ENCODE results near the gene RBKS. TPM values are rescaled to one million over a fixed set of nuclear protein-coding genes. Genes with fewer than 3 reads are reported as not detected.

The RBKS gene
- total RNA-seq, 4 donors from 2014 or later: 6.9 to 10.6 (median 8.1) TPM

GRCh38 chr2:27806311-27807059, 83.7 kb downstream of the RBKS start:
- intact Hi-C loops (cut with DNase I): no loop called here

GRCh38 chr2:27805180-27805579, 85.0 kb downstream of the RBKS start:
- H3K36me3 ChIP-seq: no peaks in the 10 kb centered on the region
- no peaks in the 10 kb centered on the region for H3K9me3 ChIP-seq
- H3K27me3 ChIP-seq: no peaks in the 10 kb centered on the region
- H3K27ac ChIP-seq: no peak overlapping the region
- no peak overlapping the region for H3K4me3 ChIP-seq (replicated peaks in 1 of 3)
- 90 to 95% methylated on average over 3 of the region's 3 CpGs for WGBS, 2 donors
- TF ChIP-seq CTCF (IDR thresholded peaks at IDR 0.05) (no peak), POLR2A (IDR thresholded peaks at IDR 0.05) (no peak)
- H3K4me1 ChIP-seq: peaks cover 0 to 6% of the 10 kb centered on the region in 2 donors
- intact Hi-C loops (cut with DNase I): no loop called here
- DNase-seq: no peak

More at GRCh38 chr2:27806311-27807059, 83.7 kb downstream of the RBKS start:
- no peak overlapping the region for H3K27ac ChIP-seq
- DNase-seq: no peak
- H3K9me3 ChIP-seq: no peaks in the 10 kb centered on the region
- H3K27me3 ChIP-seq: no peaks in the 10 kb centered on the region
- H3K4me3 ChIP-seq (replicated peaks in 1 of 3): no peak overlapping the region
- TF ChIP-seq CTCF (IDR thresholded peaks at IDR 0.05) (no peak), POLR2A (IDR thresholded peaks at IDR 0.05) (no peak)
- WGBS, 2 donors: 75 to 79% methylated on average over 5 of the region's 5 CpGs
- H3K36me3 ChIP-seq: no peaks in the 10 kb centered on the region
- H3K4me1 ChIP-seq: peaks cover 0 to 6% of the 10 kb centered on the region in 2 donors

GRCh38 chr2:27804146-27804545, 86.0 kb downstream of the RBKS start:
- no peaks in the 10 kb centered on the region for H3K27me3 ChIP-seq
- H3K4me1 ChIP-seq: peaks cover 0 to 12% of the 10 kb centered on the region in 2 donors
- H3K4me3 ChIP-seq (replicated peaks in 1 of 3): no peak overlapping the region
- no peak for DNase-seq
- H3K9me3 ChIP-seq: no peaks in the 10 kb centered on the region
- H3K36me3 ChIP-seq: no peaks in the 10 kb centered on the region
- intact Hi-C loops (cut with DNase I): no loop called here
- H3K27ac ChIP-seq: no peak overlapping the region
- no peak for TF ChIP-seq CTCF (IDR thresholded peaks at IDR 0.05)
- TF ChIP-seq POLR2A (IDR thresholded peaks at IDR 0.05): no peak

- DNase-seq: no peak
- Histone ChIP-seq H3K4me1 (peaks cover 0 to 17% of the 10 kb centered on the region in 2 donors), H3K27me3 (no peaks in the 10 kb centered on the region), H3K27ac (no peak overlapping the region), H3K36me3 (no peaks in the 10 kb centered on the region), H3K9me3 (no peaks in the 10 kb centered on the region), H3K4me3 (replicated peaks in 1 of 3) (no peak overlapping the region)
- intact Hi-C loops (cut with DNase I): no loop called here
- 92 to 97% methylated on average over 2 of the region's 2 CpGs for WGBS, 2 donors
- TF ChIP-seq POLR2A (IDR thresholded peaks at IDR 0.05) (no peak), CTCF (IDR thresholded peaks at IDR 0.05) (no peak)
Observed at GRCh38 chr2:27803046-27803445, 87.1 kb downstream of the RBKS start.

GRCh38 chr2:27802547-27802946, 87.6 kb downstream of the RBKS start:
- Histone ChIP-seq H3K27ac (no peak overlapping the region), H3K4me1 (peaks cover 0 to 17% of the 10 kb centered on the region in 2 donors), H3K36me3 (no peaks in the 10 kb centered on the region), H3K27me3 (no peaks in the 10 kb centered on the region), H3K9me3 (no peaks in the 10 kb centered on the region), H3K4me3 (replicated peaks in 1 of 3) (no peak overlapping the region)
- no peak for TF ChIP-seq POLR2A (IDR thresholded peaks at IDR 0.05)
- no peak for TF ChIP-seq CTCF (IDR thresholded peaks at IDR 0.05)
- no peak for DNase-seq
- WGBS, 2 donors: 91 to 93% methylated on average over 6 of the region's 6 CpGs
- intact Hi-C loops (cut with DNase I): no loop called here

All from thyroid gland (tissue), 4 donors.